HUDEP-2 (cell line): ENCODE results near the gene MYOF.
"Not testable (repeated sequence)": the region's sequence is repeated elsewhere in the genome, so short reads cannot be mapped to it uniquely, and the experiment has no call there.

ENCODE experiments used
- DNase-seq, 76 experiments: peaks; one replicate each; lab custom pipeline; 2025; ENCODE audit not compliant: unreplicated experiment in 76 of 76; lab: John Stamatoyannopoulos, UW

The MYOF gene

DNA sequence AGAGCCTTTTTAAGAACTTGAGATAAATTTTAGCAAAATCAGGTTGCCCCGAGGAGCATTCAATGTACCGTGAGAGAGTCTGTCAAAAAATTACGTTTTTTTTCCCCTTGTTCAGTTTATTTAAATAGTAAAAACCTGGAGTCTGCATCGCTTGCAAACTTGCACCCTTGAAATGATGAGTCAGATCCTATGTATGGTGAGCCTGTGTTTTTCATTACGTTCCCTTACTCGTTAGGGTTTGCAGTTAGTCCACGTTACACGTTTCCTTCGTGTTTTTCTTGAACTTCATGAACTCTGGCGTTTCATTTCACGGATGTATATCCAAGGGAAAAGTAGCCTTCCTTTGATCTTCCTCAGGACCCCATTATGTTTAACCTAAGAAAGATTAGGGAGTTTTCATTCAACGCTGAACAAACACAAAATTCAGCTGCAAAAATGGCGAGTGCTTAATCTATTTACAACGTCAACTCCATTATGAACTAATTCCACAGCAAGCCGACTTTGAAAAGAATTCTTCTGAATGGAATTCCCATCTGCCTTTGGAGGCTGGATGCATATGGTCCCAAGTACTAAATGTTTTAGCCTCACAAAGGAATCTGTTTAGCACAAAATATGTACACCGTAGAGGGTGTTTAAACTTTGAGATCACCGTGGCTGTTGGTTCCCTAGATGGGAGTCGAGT is 182.4 kb downstream of the MYOF start:
- DNase-seq = no peak

DNA sequence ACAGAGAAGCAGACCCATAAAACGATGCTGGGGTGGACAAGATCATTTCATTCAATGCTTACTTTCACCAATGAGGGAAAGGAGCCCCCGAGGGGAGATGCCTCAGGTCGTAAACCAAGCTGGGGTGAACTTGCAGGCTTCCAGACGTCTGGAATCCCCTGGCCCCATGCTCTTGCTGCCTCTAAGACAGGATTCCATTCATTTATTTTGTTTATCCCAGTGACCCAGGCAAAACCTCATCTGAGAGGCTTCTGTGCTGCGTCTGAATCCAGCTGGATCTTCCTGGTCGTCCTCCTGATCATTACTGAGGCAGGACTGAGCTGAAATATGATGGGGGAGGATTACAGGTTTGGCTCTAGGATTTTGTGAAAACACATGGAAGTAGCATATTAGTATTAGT is 182.9 kb downstream of the MYOF start:
- DNase-seq = no peak

DNA sequence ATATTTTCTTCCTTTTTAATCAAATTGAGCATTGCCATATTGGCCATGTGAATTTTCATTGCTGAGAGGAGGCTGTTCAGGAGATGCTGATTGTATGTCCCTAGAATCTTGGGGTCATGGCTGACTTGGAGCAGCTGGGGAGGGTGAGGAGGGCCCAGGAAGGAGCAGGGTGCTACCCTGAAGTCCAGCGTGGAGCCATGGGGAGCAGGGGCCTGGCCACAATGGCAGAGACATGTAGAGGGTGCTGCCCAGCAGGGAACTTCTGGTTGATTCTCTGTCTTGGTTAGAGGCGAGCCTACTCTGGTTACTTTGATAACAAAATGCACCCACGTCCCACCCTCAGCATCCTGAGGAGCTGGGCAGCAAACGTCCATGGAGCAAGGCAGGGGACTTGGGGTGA is 186.0 kb downstream of the MYOF start:
- no peak for DNase-seq

DNA sequence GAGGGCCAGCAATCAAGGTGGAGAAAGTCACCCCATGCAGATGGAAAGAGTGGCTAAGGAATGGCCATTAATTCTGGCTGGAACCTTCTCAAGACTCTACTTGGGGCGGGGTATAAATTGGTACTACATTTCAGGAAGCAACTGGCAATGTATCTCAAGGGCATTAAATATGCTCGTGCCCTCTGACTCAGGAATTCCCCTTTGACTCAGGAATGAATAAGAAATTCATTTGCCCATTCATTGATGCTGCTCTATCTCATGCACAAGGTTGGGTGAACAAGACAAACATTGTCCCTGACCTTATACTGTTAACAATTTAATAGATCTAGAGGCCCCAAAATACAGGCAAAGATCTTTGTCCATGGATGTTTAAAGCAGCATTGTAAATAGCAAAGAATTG is 188.1 kb downstream of the MYOF start:
- no peak for DNase-seq

DNA sequence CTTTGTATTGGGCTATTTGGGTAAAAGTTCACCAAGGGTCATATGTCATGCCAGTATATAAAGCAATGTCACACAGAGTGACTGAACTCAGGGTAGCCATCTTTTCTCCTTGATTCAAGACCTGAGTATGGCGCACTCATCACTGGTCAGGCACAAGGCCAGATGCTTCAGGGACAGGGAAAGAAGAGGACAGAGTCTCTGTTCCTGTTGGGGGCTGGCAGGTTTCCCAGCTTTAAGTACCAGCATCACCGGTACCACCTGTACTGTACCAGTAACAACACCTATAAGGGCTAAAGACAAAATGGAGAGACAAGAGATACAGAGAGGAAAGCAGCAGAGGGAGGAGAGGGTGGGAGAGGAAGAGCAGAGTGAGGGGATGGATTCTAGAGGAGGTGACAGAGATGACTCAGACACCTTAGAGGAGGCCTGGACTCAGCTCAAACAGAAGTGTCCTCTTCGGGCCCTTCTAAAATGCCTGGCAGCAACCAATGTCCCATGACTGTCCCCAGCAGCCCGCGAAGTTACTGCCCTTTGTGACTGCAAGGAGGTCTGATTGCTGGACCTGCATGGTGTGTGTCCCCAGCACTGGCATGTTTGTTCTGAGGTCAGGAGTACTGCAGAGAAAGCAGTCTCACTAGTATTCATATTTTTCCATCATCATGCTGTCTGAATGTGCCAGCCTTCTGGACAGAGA is 191.3 kb downstream of the MYOF start:
- no peak for DNase-seq

DNA sequence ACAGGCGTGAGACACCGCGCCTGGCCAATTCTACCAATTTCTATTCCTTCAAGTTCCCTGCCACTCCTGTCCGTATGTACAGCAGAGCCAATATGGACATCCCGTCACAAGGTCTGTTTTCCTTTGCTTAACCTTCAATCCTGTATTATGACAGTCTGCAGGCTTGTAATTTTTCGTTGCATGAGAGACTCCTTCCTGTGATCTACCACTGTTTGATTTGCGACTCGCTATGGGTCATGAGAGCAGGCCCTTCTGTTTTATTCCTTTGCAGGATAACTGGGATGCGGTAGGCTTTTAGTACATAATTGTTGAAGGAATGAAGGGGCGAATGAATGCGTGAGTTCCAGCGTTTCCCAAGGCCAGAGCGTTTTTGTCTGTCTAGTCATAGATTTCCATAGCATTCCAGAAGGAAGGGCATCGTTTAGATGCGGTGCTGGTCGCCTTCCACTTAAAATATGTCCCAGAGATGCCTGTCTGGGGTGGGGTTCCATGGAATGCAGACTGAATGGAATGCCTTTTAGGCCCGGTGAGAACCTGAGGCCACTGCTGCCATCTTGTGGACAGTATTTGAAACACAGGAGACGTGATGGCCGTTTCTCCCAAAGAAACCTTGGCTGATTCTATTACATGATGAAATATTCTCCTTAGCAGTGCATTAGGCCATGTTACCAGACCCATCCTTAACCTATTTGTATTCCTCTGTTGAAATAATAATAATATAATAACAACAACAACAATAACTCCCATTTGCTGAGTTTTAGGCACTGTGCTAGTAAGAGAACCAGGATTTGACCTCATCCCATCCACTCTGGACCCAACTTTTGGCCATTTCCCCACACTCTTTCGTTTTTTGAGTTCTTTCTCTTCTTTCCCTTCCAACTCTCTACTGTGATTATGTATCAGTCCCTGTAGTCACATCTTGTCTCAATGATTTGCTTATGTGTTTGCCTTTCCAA is 193.2 kb downstream of the MYOF start:
- peak in 39 of 76 experiments; percentile 0 to 52 (median 15) for DNase-seq

DNA sequence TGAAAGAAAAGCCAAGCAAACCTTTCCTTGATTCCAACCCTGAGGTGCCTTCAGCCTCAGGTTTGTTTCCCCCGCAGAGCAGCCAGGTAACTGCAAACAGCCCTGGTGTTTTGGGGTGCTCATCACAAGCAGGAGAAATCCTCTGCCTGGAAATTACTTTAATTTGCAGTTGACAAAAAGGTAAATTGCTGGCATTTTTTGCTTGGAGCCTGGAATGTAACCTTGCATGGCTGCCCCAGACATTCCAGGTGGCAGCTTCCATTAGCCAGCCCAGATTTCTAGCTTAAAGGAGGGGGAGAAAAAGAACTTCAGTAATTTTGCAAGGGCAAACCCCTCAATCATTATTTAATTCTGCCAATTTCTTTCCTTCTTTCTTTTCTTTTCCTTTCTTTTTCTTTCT is 194.4 kb downstream of the MYOF start:
- no peak for DNase-seq

DNA sequence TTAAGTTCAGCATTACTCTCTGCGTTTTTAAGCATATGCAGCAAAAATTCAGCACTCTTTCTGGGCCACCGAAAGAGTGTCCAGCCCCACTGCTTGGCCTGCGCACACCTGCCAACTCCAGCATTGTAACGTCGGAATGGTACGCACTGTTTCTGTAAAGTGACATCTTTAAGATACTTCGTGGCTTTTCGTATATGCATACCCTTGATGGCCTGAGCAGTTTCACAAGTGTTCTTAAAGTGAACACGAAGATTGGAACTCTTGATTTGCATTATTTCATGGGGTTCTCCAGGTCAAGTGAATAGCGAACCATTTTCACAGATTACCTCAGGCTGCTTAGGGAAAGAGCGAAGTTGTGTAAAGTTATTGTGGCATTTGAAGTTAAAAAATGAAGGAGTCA is 197.9 kb downstream of the MYOF start:
- not testable (repeated sequence) for DNase-seq

DNA sequence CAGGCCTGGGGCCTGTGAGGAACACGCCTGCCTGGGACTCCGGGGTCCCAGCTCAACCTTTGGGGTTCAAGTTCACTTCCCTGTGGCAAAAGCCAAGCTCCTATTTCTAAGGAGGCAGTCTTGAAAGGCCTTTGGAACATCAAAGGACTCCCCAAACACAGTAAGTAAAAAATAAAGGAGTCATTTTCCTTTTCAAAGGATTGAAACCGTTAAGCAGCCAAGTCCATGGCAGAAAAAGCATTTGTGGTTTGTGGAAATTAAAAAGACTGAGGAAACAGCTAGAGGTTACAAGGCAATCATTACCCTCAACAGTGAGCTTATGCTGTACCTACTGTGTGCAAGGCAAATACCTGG is 200.8 kb downstream of the MYOF start:
- DNase-seq = no peak

DNA sequence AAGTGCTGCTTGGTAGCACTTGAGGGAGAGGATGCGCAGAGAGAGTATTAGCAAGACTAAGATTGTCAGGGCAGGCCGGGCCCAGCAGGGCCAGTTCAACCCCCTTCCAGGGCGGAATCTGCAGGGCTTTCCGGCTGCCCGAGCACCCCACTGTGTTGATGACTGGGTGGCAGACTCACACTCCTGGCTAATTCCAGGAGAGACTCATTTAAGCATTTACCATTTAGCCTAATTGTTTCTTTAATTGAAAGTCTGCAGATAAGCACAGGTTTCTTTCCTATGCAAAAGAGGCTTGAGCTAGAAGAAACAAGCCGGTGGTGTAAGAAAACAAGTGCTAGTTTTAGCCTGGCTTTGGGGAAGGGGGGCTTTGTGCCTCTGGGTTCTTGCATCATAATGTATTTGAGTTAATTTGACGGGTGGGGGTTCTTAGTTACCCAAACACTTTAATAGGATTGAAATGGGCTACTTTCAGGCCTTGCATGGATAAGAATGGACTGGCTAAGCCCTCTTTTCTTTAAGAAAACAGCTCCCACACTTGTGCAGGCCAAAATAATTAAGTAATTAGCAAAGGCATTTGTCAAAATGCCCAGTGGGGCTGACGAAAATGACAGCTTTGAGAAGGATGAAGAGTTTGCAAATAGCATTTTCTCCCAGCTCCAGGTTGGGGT is 201.3 kb downstream of the MYOF start:
- DNase-seq = no peak

DNA sequence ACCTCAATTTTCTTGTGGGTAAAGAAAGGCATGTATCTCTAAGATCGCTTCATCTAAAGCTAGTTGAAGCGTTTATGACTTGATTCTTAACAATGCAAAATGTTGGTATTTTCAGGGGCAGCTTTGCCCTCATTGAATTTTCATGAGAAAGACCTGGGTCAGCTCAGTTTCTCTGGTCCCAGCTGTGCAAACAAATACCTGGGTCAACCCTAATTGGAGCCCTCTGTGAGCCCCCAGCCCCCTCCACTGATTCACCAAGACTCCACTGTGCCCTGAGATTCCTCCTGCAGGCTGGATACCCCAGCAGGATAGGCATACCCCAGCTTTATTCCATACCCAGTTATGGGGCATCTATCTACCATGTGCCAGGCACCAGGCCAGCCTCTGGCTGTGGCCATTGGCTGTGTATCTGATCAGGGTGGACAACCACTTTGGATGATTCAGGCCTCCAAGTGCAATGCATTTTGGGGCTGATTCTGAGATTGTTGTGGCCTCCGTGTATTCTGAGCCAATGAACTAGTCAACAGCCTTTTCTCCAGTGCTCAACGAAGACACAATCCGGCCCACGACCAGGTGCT is 201.9 kb downstream of the MYOF start:
- no peak for DNase-seq

DNA sequence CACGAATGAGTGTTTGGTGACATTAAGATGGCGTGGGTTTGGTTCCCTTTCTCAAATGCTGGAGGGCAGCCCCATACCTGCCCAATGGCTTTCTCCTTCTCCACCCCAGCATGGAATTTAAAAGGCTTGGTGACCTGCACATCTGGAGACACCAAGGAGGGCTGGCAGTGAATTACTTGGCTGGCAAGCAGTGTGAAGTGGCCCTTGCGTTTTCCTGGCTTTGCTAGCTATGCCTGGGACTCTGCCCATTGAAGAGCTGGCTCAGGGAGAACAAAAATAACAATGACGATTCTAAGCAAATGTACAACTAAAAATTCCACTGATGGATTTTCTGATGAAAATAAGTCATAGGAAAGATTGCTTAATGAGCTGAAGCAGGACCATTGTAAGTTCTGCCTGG is 204.8 kb downstream of the MYOF start:
- no peak for DNase-seq

DNA sequence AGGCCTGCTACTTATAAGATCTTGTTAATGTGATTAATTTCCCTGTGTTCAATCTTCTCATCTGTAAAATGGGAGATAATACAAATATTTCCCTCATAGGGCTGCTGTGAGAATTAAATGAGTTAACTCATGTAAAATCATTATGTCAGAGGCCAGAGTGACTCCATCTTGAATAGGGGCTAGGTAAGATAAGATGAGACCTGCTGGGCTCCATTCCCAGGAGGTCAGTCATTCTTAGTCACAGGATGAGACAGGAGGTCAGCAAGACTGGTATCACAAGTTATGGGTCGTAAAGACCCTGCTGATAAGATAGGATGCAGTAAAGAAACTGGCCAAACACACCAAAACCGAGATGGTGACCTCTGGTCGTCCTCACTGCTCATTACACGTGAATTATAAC is 207.7 kb downstream of the MYOF start:
- DNase-seq = no peak

DNA sequence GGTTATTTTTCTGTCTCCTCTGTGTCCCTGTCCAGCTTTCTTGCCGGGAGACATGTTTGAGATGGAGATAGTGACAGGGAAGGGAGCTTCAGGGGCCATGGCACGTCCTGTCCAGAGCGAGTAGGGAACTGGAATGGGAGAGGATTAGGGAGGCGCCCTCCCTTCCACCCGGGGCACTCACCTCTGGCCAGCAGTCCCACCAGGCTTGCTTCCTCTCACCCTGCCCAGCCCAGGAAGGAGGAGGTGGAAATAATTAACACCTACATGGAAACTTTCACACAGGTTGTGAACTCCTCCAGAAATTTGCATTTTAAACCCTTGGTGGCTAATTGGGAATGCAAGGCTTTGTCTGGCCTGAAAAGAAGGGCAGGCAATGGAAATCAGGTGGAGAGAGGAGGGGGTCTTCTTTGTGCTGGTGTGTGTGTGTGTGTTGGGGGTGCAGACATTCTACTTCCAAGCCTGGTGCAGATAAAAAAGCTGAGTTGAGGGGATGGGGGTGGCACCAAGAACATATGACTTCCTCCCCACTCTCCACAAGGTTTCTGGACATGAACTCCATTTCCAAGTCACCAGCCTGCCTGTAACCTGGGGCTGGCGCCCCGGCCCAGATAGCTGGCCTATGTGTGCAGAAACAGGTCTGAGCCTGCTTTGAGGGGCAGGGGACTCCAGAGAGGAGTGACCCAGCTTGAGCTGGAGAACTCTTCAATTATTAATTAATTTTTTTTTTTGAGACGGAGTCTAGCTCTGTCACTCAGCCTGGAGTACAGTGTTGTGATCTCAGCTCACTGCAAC is 209.1 kb downstream of the MYOF start:
- no peak for DNase-seq

DNA sequence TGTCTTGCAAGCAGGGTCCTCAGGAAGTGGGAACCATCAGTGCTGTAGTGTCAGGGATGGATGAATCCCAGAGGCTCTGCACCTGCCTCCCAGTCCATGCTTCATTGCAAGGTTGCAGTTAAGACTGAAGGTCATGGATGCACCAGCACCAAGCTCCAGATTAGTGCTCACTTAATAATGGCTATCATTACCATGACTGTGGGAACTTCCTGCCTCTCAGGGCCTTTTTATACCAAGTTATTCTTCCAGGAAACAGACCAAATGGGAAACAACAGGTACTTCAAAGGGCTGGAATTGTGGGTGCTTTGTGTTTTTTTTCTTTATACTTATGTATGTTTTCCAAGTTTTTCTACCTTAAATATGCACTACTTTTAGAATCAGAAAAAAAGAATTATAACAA is 210.8 kb downstream of the MYOF start:
- no peak for DNase-seq

DNA sequence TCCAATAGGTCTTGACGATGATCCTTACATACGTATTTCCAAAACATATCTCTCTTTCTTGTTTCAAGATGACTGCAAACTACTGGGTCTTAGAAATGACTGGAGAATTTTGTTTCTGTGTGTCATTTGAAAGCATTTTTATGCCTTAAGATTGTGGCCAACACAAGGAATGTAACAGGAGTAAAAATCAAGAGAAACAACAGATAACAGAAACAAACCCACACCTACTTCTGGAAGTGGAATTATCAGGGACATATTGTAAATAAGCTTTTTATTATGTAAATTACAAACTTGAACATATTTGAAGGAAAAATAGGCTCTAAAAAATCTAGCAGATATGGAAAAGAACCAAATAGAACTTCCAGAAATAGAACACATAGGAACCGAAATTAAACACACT is 212.9 kb downstream of the MYOF start:
- DNase-seq = no peak

DNA sequence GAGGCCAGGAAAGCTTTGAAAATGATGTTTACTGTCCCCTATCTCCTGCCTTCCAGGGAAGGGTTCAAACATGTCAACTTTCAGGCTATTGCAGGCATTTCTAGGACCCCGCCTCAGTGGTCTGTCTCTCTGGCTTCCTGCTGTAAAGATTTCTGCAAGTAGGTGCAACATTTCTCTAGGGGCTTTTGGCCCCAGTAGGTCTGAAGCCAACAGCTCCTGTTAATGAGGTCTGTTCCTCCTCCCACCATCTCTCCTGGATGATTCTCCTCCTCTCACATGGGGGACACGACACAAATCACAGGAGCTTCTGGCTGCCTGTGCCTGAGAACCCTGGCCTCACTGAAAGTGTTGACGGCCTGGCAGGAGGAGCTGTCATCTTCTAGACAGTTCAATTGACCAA is 214.1 kb downstream of the MYOF start:
- DNase-seq = no peak

DNA sequence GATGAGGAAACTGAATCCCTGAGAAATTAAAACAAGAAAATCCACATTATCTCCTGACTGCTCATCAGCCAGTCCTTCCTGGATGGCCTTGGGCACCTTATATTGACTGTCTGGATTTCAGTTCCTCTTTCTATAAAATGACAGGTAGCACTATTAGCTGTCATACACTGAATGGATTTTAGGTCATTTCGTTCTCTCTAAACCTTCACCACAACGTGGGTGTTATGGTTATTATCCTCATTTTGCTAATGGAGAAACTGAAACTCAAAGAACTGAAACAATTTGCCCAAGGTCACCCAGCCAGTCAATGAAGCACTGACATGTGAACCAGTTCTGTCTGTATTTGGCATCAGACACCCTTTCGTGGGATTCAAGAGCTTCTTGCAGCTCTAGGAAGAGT is 214.6 kb downstream of the MYOF start:
- no peak for DNase-seq

DNA sequence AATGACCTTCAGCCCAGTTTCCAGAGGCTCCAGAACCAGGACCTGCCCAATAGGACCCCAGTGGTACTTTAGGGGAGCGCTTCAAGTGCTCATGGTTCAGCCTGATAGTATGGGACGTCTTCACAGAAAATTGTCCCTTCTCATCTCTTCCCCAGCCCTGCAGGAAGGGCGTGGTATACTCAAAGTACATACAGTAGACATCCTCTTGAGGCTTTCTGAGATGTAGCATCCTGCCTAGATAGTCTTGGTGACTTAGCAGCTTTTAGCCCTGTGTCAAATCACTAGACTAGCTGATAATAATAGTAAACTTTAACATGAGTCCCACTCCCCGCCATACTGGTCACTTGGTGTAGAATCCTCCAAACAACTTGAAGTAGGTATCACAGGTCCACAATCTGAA is 215.3 kb downstream of the MYOF start:
- DNase-seq = no peak
